ENCODE data around the gene C11orf24. TPM values are rescaled to one million over a fixed set of nuclear protein-coding genes. Genes with fewer than 3 reads are reported as not detected.

C11orf24 gene
- total RNA-seq, 3 donors from 2014 or later (not counting 1 experiment from before 2014, with no cell fraction given): 15.6 to 26.1 (median 17.7) TPM

- Histone ChIP-seq H3K27ac (ENCODE audit: low read length) (no peak overlapping the region), H3K9me3 (ENCODE audit: control insufficient read depth, insufficient read depth, low read length) (no peaks in the 10 kb centered on the region), H3K27me3 (ENCODE audit: control insufficient read depth, insufficient read depth, low read length) (no peaks in the 10 kb centered on the region), H3K4me1 (ENCODE audit: control insufficient read depth, insufficient read depth, low read length) (no peaks in the 10 kb centered on the region), H3K36me3 (ENCODE audit: control insufficient read depth, insufficient read depth, low read length) (no peaks in the 10 kb centered on the region), H3K4me3 (ENCODE audit: low read length) (no peak overlapping the region)
- Mint-ChIP-seq H3K4me1 (no peaks in the 10 kb centered on the region), H3K27ac (no peak overlapping the region), H3K9me3 (no peaks in the 10 kb centered on the region), H3K4me3 (no peak overlapping the region), H3K36me3 (no peaks in the 10 kb centered on the region), H3K27me3 (ENCODE audit: low read depth in 2 of 2) (peaks cover 0 to 3% of the 10 kb centered on the region in 2 donors)
- TF ChIP-seq, protein P1, sequence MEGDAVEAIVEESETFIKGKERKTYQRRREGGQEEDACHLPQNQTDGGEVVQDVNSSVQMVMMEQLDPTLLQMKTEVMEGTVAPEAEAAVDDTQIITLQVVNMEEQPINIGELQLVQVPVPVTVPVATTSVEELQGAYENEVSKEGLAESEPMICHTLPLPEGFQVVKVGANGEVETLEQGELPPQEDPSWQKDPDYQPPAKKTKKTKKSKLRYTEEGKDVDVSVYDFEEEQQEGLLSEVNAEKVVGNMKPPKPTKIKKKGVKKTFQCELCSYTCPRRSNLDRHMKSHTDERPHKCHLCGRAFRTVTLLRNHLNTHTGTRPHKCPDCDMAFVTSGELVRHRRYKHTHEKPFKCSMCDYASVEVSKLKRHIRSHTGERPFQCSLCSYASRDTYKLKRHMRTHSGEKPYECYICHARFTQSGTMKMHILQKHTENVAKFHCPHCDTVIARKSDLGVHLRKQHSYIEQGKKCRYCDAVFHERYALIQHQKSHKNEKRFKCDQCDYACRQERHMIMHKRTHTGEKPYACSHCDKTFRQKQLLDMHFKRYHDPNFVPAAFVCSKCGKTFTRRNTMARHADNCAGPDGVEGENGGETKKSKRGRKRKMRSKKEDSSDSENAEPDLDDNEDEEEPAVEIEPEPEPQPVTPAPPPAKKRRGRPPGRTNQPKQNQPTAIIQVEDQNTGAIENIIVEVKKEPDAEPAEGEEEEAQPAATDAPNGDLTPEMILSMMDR (IDR thresholded peaks at IDR 0.05): no peak
- ATAC-seq (no peak), DNase-seq (no peak)
- WGBS (ENCODE audit: insufficient coverage): 87% methylated on average over 9 of the region's 9 CpGs
- intact Hi-C loops (cut with micrococcal nuclease): no loop called here
Observed at GRCh38 chr11:68226421-68226820, 45.4 kb downstream of the C11orf24 start.

- Mint-ChIP-seq H3K36me3 (no peaks in the 10 kb centered on the region), H3K4me1 (no peaks in the 10 kb centered on the region), H3K9me3 (no peaks in the 10 kb centered on the region), H3K27ac (no peak overlapping the region), H3K4me3 (no peak overlapping the region), H3K27me3 (ENCODE audit: low read depth in 2 of 2) (peaks cover 3 to 6% of the 10 kb centered on the region in 2 donors)
- no peak for ATAC-seq
- intact Hi-C loops (cut with micrococcal nuclease): no loop called here
- Histone ChIP-seq H3K4me3 (ENCODE audit: low read length) (no peak overlapping the region), H3K27ac (ENCODE audit: low read length) (no peak overlapping the region), H3K4me1 (ENCODE audit: control insufficient read depth, insufficient read depth, low read length) (no peaks in the 10 kb centered on the region), H3K27me3 (ENCODE audit: control insufficient read depth, insufficient read depth, low read length) (no peaks in the 10 kb centered on the region), H3K9me3 (ENCODE audit: control insufficient read depth, insufficient read depth, low read length) (no peaks in the 10 kb centered on the region), H3K36me3 (ENCODE audit: control insufficient read depth, insufficient read depth, low read length) (no peaks in the 10 kb centered on the region)
- TF ChIP-seq, protein P1 (IDR thresholded peaks at IDR 0.05): no peak
- WGBS (ENCODE audit: insufficient coverage): 89% methylated on average over 11 of the region's 11 CpGs
- DNase-seq: no peak
Observed at GRCh38 chr11:68224606-68225005, 47.2 kb downstream of the C11orf24 start.

GRCh38 chr11:68223275-68223674 is 48.5 kb downstream of the C11orf24 start:
- H3K4me3 Mint-ChIP-seq: no peak overlapping the region
- WGBS (ENCODE audit: insufficient coverage): 75% methylated on average over 6 of the region's 6 CpGs
- intact Hi-C loops (cut with micrococcal nuclease): no loop called here

DNA sequence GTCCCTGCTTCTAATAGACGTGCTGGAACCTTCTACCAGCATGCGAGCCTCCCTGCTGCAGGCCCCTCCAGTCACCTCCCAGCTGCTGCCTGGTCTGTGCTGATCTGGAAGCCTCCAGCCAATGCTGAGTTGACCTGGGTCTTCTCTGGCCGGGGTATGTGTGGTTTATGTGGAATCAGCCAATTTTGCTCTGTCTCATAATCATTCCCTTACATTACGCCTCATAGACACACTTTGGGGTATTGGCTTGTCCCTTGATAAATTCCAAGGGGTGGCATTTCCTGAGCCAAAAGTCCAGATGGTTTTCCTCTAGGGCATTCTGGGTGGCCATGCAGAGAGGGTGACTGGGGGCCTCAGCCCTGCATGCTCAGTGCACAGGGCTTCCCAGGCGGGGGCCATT is 50.4 kb downstream of the C11orf24 start:
- intact Hi-C loops (cut with micrococcal nuclease): no loop called here
- WGBS (ENCODE audit: insufficient coverage): 84% methylated on average over 5 of the region's 5 CpGs
- no peaks in the 10 kb centered on the region for H3K36me3 Mint-ChIP-seq
- Histone ChIP-seq H3K4me3 (ENCODE audit: low read length) (no peak overlapping the region), H3K9me3 (ENCODE audit: control insufficient read depth, insufficient read depth, low read length) (no peaks in the 10 kb centered on the region), H3K27me3 (ENCODE audit: control insufficient read depth, insufficient read depth, low read length) (no peaks in the 10 kb centered on the region), H3K36me3 (ENCODE audit: control insufficient read depth, insufficient read depth, low read length) (no peaks in the 10 kb centered on the region), H3K4me1 (ENCODE audit: control insufficient read depth, insufficient read depth, low read length) (no peaks in the 10 kb centered on the region), H3K27ac (ENCODE audit: low read length) (no peak overlapping the region)
- no peak overlapping the region for H3K4me3 Mint-ChIP-seq
- DNase-seq: no peak
- H3K9me3 Mint-ChIP-seq: no peaks in the 10 kb centered on the region
- no peak overlapping the region for H3K27ac Mint-ChIP-seq
- no peak for ATAC-seq
- TF ChIP-seq, protein P1 (IDR thresholded peaks at IDR 0.05): no peak
- peaks cover 6% of the 10 kb centered on the region in 2 donors for H3K27me3 Mint-ChIP-seq (ENCODE audit: low read depth in 2 of 2)
- no peaks in the 10 kb centered on the region for H3K4me1 Mint-ChIP-seq

More at GRCh38 chr11:68223275-68223674, 48.5 kb downstream of the C11orf24 start:
- TF ChIP-seq, protein P1 (IDR thresholded peaks at IDR 0.05): no peak
- Histone ChIP-seq H3K27me3 (ENCODE audit: control insufficient read depth, insufficient read depth, low read length) (no peaks in the 10 kb centered on the region), H3K4me1 (ENCODE audit: control insufficient read depth, insufficient read depth, low read length) (no peaks in the 10 kb centered on the region), H3K4me3 (ENCODE audit: low read length) (no peak overlapping the region), H3K36me3 (ENCODE audit: control insufficient read depth, insufficient read depth, low read length) (no peaks in the 10 kb centered on the region), H3K9me3 (ENCODE audit: control insufficient read depth, insufficient read depth, low read length) (no peaks in the 10 kb centered on the region), H3K27ac (ENCODE audit: low read length) (no peak overlapping the region)
- Mint-ChIP-seq H3K36me3 (no peaks in the 10 kb centered on the region), H3K9me3 (no peaks in the 10 kb centered on the region), H3K27me3 (ENCODE audit: low read depth in 2 of 2) (peaks cover 6% of the 10 kb centered on the region in 2 donors), H3K27ac (no peak overlapping the region), H3K4me1 (no peaks in the 10 kb centered on the region)
- no peak for DNase-seq
- no peak for ATAC-seq

Measured in natural killer cell (primary cell).